KMS-11 (cell line): ENCODE results near the gene LTBP3.
A peak's percentile ranks its signal among the peaks of the same experiment; 100 is the strongest.

Source experiments
- H2AFZ ChIP-seq: fragments of 200-600 bp; sonication (generic); 2 replicates; pipeline ENCODE4 v1.6.1; 2016; ENCODE audit warnings: antibody characterized with exemption, mixed run types, low read depth
- H3K27ac ChIP-seq: fragments of 200-600 bp; sonication (generic); 2 replicates; pipeline ENCODE4 v1.6.1; 2016; ENCODE audit warnings: mild to moderate bottlenecking, mixed run types
- H3K27me3 ChIP-seq: fragments of 200-600 bp; sonication (generic); 2 replicates; pipeline ENCODE4 v1.6.1; 2017; ENCODE audit warnings: mild to moderate bottlenecking, low read depth, mixed run types, moderate library complexity; ENCODE audit not compliant: insufficient read depth
- H3K36me3 ChIP-seq: fragments of 200-600 bp; sonication (generic); 2 replicates; pipeline ENCODE4 v1.6.1; 2017; ENCODE audit warnings: mild to moderate bottlenecking, mixed run types; ENCODE audit not compliant: insufficient read depth
- H3K4me1 ChIP-seq: fragments of 200-600 bp; sonication (generic); 2 replicates; pipeline ENCODE4 v1.6.1; 2016; ENCODE audit warnings: mild to moderate bottlenecking, low read depth, mixed run types; ENCODE audit not compliant: poor library complexity, severe bottlenecking
- H3K4me2 ChIP-seq: fragments of 200-600 bp; sonication (generic); 2 replicates; pipeline ENCODE4 v1.7.0; 2016; ENCODE audit warnings: mild to moderate bottlenecking, mixed run types
- H3K4me3 ChIP-seq: fragments of 200-600 bp; sonication (generic); IDR thresholded peaks from 2 replicates; pipeline ENCODE4 v1.6.1; 2017; ENCODE audit warnings: low read depth, low read length, mixed read lengths; ENCODE audit not compliant: insufficient read depth
- H3K79me2 ChIP-seq: fragments of 200-600 bp; sonication (generic); 2 replicates; pipeline ENCODE4 v1.6.1; 2016; ENCODE audit warnings: low read depth, mixed run types; ENCODE audit not compliant: insufficient read depth
- H3K9ac ChIP-seq: fragments of 200-600 bp; sonication (generic); 2 replicates; pipeline ENCODE4 v1.6.1; 2016; ENCODE audit warnings: mild to moderate bottlenecking, mixed run types
- H4K20me1 ChIP-seq: fragments of 200-600 bp; sonication (generic); 2 replicates; pipeline ENCODE4 v1.6.1; 2016; ENCODE audit warnings: mild to moderate bottlenecking, mixed run types; ENCODE audit not compliant: insufficient read depth
- CTCF ChIP-seq: fragments of 200-600 bp; sonication (generic); conservative IDR thresholded peaks from 2 replicates; pipeline ENCODE4 v1.6.1; 2017; ENCODE audit warnings: low read depth, mild to moderate bottlenecking, antibody characterized with exemption, low read length, moderate library complexity, mixed read lengths

The LTBP3 gene

GRCh38 chr11:65558002-65558929 is at the start of gene LTBP3:
TSS of gene LTBP3 (minus strand) at chr11:65558359. CDS start at chr11:65557959, 400 bp downstream.
- Histone ChIP-seq H3K4me2 (peak within 1 kb of the TSS; percentile 63), H3K4me1 (peaks cover 54% of the 10 kb centered on the region), H2AFZ (peak within 1 kb of the TSS; percentile 59), H4K20me1 (no peaks in the 10 kb centered on the region), H3K27ac (no peak within 1 kb of the TSS), H3K9ac (peak within 1 kb of the TSS; percentile 52; the same call in 1 of the 2 replicates), H3K27me3 (no peaks in the 10 kb centered on the region), H3K4me3 (no peak within 1 kb of the TSS), H3K79me2 (no peaks in the 10 kb centered on the region), H3K36me3 (no peaks in the 10 kb centered on the region)
- no peak for TF ChIP-seq CTCF

DNA sequence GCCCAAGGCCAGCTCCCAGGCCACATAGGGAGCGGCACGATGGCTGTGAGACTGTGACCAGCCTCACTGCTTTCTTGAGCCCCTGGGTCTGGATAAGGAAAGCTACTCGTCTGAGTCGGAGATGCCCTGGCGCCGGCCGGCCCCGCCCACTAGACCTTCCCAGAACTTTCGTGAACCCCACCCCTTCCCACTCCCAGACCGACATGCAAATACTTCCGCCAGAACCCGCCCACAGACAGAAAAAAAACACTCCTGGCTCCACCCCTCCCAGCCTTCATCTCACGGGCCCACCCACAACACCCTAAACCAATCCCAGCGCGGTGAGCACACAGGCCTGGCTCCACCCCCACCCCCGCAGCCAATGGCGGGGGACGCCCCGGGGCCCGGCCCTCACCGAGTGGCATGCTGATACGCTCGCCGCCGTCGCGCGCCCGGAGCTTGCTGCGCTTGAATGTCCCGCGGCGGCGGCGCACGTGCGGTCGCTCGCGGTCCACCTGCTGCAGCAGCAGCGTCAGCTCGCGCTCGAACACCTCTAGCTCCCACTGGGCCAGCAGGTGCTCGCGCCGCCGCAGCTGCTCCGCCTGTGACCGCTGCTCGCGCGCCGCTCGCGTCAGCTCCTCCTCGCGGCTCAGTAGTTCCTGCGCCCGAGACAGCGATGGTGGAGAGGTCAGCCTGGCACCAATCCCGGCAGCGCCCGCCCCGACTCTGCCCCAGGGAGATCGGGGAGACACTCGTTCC is 48.9 kb upstream of the LTBP3 start:
- H3K36me3 ChIP-seq = no peaks in the 10 kb centered on the region
- H3K4me1 ChIP-seq = peaks cover 8% of the 10 kb centered on the region
- no peaks in the 10 kb centered on the region for H3K27me3 ChIP-seq
- H2AFZ ChIP-seq = no peak overlapping the region
- no peak overlapping the region for H3K4me2 ChIP-seq
- H4K20me1 ChIP-seq = no peaks in the 10 kb centered on the region
- no peak for TF ChIP-seq CTCF
- H3K79me2 ChIP-seq = 0 out of 2 replicates have a peak, but pooled peaks cover 3% of the 10 kb centered on the region
- no peak overlapping the region for H3K27ac ChIP-seq
- H3K4me3 ChIP-seq = no peak overlapping the region
- no peak overlapping the region for H3K9ac ChIP-seq

DNA sequence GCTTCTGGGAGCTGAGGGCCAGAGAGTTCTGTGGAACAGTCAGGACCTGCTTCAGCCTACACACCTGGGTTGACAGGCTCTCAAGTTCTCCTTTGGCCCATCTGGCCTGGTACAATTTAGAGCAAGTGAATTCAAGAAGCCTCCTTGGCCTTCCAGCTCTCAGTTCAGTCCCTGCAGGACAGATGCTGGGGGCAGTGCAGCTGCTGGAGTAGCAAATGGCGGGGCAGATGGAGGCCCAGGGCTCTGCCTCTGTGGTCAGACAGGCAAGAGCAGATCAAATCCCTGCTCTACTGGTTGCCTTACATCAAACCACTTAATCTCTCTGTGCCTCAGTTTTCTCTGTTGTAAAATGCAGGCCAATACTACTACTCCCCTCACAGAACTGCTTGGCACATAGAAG is 46.1 kb upstream of the LTBP3 start:
- Histone ChIP-seq H3K27ac (no peak overlapping the region), H3K4me2 (no peak overlapping the region), H3K4me3 (no peak overlapping the region), H3K36me3 (no peaks in the 10 kb centered on the region), H3K27me3 (no peaks in the 10 kb centered on the region), H4K20me1 (no peaks in the 10 kb centered on the region), H2AFZ (no peak overlapping the region), H3K9ac (no peak overlapping the region), H3K4me1 (no peaks in the 10 kb centered on the region), H3K79me2 (no peaks in the 10 kb centered on the region)
- TF ChIP-seq CTCF = no peak

GRCh38 chr11:65599955-65600246 is 41.7 kb upstream of the LTBP3 start:
- no peak overlapping the region for H3K4me3 ChIP-seq
- no peak overlapping the region for H3K4me2 ChIP-seq
- no peaks in the 10 kb centered on the region for H4K20me1 ChIP-seq
- H3K36me3 ChIP-seq = no peaks in the 10 kb centered on the region
- H3K27me3 ChIP-seq = no peaks in the 10 kb centered on the region
- no peaks in the 10 kb centered on the region for H3K79me2 ChIP-seq
- no peak overlapping the region for H3K9ac ChIP-seq
- H2AFZ ChIP-seq = no peak overlapping the region
- H3K27ac ChIP-seq = no peak overlapping the region
- TF ChIP-seq CTCF = no peak
- H3K4me1 ChIP-seq = peaks cover 12% of the 10 kb centered on the region
